GM12878 (cell line): ENCODE data around the gene EDC3. TPM values are rescaled to one million over a fixed set of nuclear protein-coding genes. Genes with fewer than 3 reads are reported as not detected.

Source experiments
- ATAC-seq: fragments of 200-7000 bp; cut with Tn5 transposase; 3 replicates; pipeline ENCODE4 v1.9.1; 2020; ENCODE audit warnings: mild to moderate bottlenecking, moderate library complexity
- BruUV-seq: library from RNA; stranded (reverse); fragments of 400-500 nt; replicated peaks from 2 replicates; lab custom pipeline; 2021; lab: Mats Ljungman, UMichigan
- CTCF ChIA-PET: fragments of 300-600 bp; sonication (Branson Sonifier 250); formaldehyde crosslinking; extraction: SDS; loops from one replicate; lab custom pipeline; 2021; ENCODE audit warnings: inconsistent platforms; lab: Yijun Ruan, JAX
- POLR2A ChIA-PET: fragments of 350-600 bp; formaldehyde crosslinking; extraction: SDS; loops from one replicate; lab custom pipeline; 2021; ENCODE audit warnings: inconsistent platforms; lab: Charles Lee
- RAD21 ChIA-PET: fragments of 300-600 bp; sonication (Branson Sonifier 250); formaldehyde crosslinking; loops from one replicate; lab custom pipeline; 2023; ENCODE audit warnings: antibody characterized with exemption; ENCODE audit not compliant: unreplicated experiment; lab: Charles Lee
- SMC1A ChIA-PET: fragments of 300-600 bp; sonication (Branson Sonifier 250); formaldehyde crosslinking; loops from one replicate; lab custom pipeline; 2023; ENCODE audit not compliant: unreplicated experiment, uncharacterized antibody; lab: Charles Lee
- DNase-seq: peaks from one replicate; pipeline ENCODE4 v3.0.0-alpha.2; 2011; ENCODE audit warnings: low read depth, low spot score
- FAIRE-seq: peaks from 3 replicates; lab custom pipeline; 2011; peaks lifted over from hg19 to GRCh38; lab: Jason Lieb, UNC
- H2AFZ ChIP-seq: 2 replicates; pipeline ENCODE4 v1.6.0; 2011; ENCODE audit warnings: low read depth, low read length, control low read depth; ENCODE audit not compliant: control insufficient read depth
- H3K27ac ChIP-seq: 2 replicates; pipeline ENCODE4 v1.5.1; 2011; ENCODE audit warnings: control low read depth; ENCODE audit not compliant: control insufficient read depth, insufficient read depth
- H3K27me3 ChIP-seq, 2 experiments: replicated peaks in 1 of 2; 2 replicates each; pipeline versions ENCODE4 v1.6.0 to v1.6.1; 2011; ENCODE audit warnings: low read length in 1 of 2; ENCODE audit not compliant: control insufficient read depth in 2 of 2, insufficient read depth in 2 of 2
- H3K36me3 ChIP-seq, 2 experiments: 2 replicates each; pipeline ENCODE4 v1.5.1; 2011; ENCODE audit warnings: low read length in 1 of 2; ENCODE audit not compliant: control insufficient read depth in 2 of 2, insufficient read depth in 2 of 2
- H3K4me1 ChIP-seq: 2 replicates; pipeline ENCODE4 v1.6.1; 2011; ENCODE audit warnings: mild to moderate bottlenecking, low read length, moderate library complexity, mixed read lengths; ENCODE audit not compliant: control insufficient read depth, insufficient read depth
- H3K4me2 ChIP-seq: 2 replicates; pipeline ENCODE4 v1.6.0; 2011; ENCODE audit warnings: control low read depth; ENCODE audit not compliant: control insufficient read depth, insufficient read depth
- H3K4me3 ChIP-seq: fragments of 200-600 bp; sonication (generic); 2 replicates; pipeline ENCODE4 v1.5.1; 2016
- H3K79me2 ChIP-seq: 2 replicates; pipeline ENCODE4 v1.6.0; 2011; ENCODE audit warnings: low read length; ENCODE audit not compliant: control insufficient read depth, insufficient read depth
- H3K9ac ChIP-seq: 2 replicates; pipeline ENCODE4 v1.8.0; 2011; ENCODE audit warnings: low read length, control low read depth, mixed read lengths; ENCODE audit not compliant: control insufficient read depth, insufficient read depth
- H3K9me3 ChIP-seq: replicated peaks from 3 replicates; pipeline ENCODE4 v1.5.1; 2011; ENCODE audit warnings: mild to moderate bottlenecking, low read length; ENCODE audit not compliant: control insufficient read depth, insufficient read depth
- H4K20me1 ChIP-seq: 2 replicates; pipeline ENCODE4 v1.6.0; 2011; ENCODE audit not compliant: control insufficient read depth, insufficient read depth
- ETV6 ChIP-seq, 2 experiments: fragments of 450-650 bp in 1 of 2; IDR thresholded peaks in 1 of 2; conservative IDR thresholded peaks in 1 of 2; 2 replicates each; pipeline ENCODE4 v1.6.1; 2014; ENCODE audit warnings: antibody characterized with exemption in 1 of 2, borderline replicate concordance in 1 of 2, low read depth in 1 of 2, mild to moderate bottlenecking in 1 of 2, moderate library complexity in 1 of 2
- NFYB ChIP-seq: IDR thresholded peaks from 2 replicates; pipeline ENCODE4 v1.6.1; 2011; ENCODE audit warnings: low read depth, mild to moderate bottlenecking, low read length, improper control_type of control experiment, moderate library complexity; ENCODE audit not compliant: insufficient read depth
- POLR2AphosphoS5 ChIP-seq: IDR thresholded peaks from 2 replicates; pipeline ENCODE4 v1.6.1; 2011; ENCODE audit warnings: mild to moderate bottlenecking, low read length, inconsistent platforms
- SMAD1 ChIP-seq: fragments of 450-650 bp; IDR thresholded peaks from 2 replicates; pipeline ENCODE4 v1.6.1; 2018; ENCODE audit warnings: mild to moderate bottlenecking, low read depth; ENCODE audit not compliant: partially characterized antibody
- STAT3 ChIP-seq: IDR thresholded peaks from 2 replicates; pipeline ENCODE4 v1.6.1; 2011; ENCODE audit warnings: low read depth, low read length, improper control_type of control experiment
- TCF7 ChIP-seq: IDR thresholded peaks from 2 replicates; pipeline ENCODE4 v1.6.1; 2014; ENCODE audit warnings: antibody characterized with exemption, borderline replicate concordance
- YY1 ChIP-seq: IDR thresholded peaks from 2 replicates; pipeline ENCODE4 v1.6.1; 2011; ENCODE audit warnings: low read depth, mild to moderate bottlenecking, low read length
- WGBS: methylation state at CpG from one replicate; pipeline ENCODE4 v1.1.6; 2016; ENCODE audit warnings: low lambda C conversion rate; ENCODE audit not compliant: insufficient replicate concordance, insufficient coverage; ENCODE audit errors: missing lambda C conversion rate; 5-methylcytosine and 5-hydroxymethylcytosine counted together
- in situ Hi-C: fragments of 300-500 bp; cut with MboI; formaldehyde crosslinking; loops from 9 replicates; pipeline ENCODE4 v1.14.3; 2018; ENCODE audit warnings: mixed read lengths
- intact Hi-C: fragments of 100-400 bp; cut with micrococcal nuclease; formaldehyde crosslinking; loops from one replicate; pipeline ENCODE4 v1.14.2; 2022; ENCODE audit not compliant: unreplicated experiment
- polyA plus RNA-seq, 11 experiments: library from polyadenylated mRNA; depleted of rRNA in 4 of 11; unstranded in 6 of 11; stranded (reverse) in 5 of 11; fragments of >200 nt; fragmentation: Nextera tagmentation in 4 of 11; fragmentation: Illumina TruSeq in 1 of 11; extraction: Ambion mirVana in 4 of 11; extraction: Trizol in 1 of 11; gene quantifications; 1 replicate in 1 of 11; 2 replicates in 10 of 11; pipeline versions ENCODE4 v1.2.1 to v1.2.3, GENCODE V29; 2011 to 2016; ENCODE audit warnings: inconsistent platforms in 2 of 11, missing spikeins in 2 of 11, low read depth in 1 of 11
- total RNA-seq, 4 experiments: library from RNA; depleted of rRNA in 3 of 4; stranded (reverse); fragments of >200 nt in 3 of 4; fragmentation: Illumina TruSeq in 1 of 4; extraction: Trizol in 1 of 4; gene quantifications; 2 replicates each; pipeline versions ENCODE4 v1.2.1 to v1.2.3, GENCODE V29; 2013 to 2021
- TF ChIP-seq, protein P1 (sequence below): fragments of 450-650 bp; IDR thresholded peaks from 2 replicates; pipeline ENCODE4 v1.6.1; 2017; ENCODE audit warnings: mild to moderate bottlenecking, low read depth, inconsistent platforms; ENCODE audit not compliant: poor library complexity, severe bottlenecking

Gene EDC3
- total and polyA plus RNA-seq, 10 of the 15 experiments (the other 5 are each of a cell fraction or from before 2014, with no cell fraction given), result 11.8 to 48.4 (median 35.3) TPM

DNA sequence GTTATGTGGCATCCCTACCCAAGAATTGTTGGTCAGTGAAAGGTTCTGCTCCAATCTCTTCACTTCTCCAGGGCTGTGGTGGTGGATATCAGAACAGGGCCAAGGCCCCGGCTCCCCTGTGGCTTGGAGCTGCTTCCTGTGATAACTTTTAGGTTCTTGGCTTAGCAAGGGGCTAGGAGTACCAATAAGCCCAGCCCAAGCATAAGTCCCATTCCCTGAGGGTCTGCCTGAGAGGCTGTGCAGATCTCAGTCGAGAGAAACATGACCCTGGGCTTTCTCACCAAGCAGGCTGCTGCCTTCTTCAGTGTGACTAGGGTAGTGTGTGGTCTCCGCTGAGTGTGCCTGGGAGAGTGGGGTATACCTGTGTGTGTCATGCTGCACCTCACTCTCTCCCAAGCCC lies 73.1 kb downstream of the EDC3 start:
- Histone ChIP-seq H3K9me3 (no peaks in the 10 kb centered on the region), H3K27ac (no peak overlapping the region), H4K20me1 (peaks cover 29% of the 10 kb centered on the region), H3K79me2 (peaks cover 44% of the 10 kb centered on the region), H3K9ac (no peak overlapping the region), H3K4me2 (no peak overlapping the region), H3K4me1 (peaks cover 40% of the 10 kb centered on the region), H3K4me3 (no peak overlapping the region), H3K27me3 (no peaks in the 10 kb centered on the region), H2AFZ (no peak overlapping the region), H3K36me3 (peaks cover 74 to 76% of the 10 kb centered on the region in 2 experiments)
- in situ Hi-C loops, result loop anchor here (5.0 kb wide), 1 partner anchor 245 kb away; no protein-coding TSS in a partner anchor
- no peak for TF ChIP-seq SMAD1
- TF ChIP-seq, protein P1, sequence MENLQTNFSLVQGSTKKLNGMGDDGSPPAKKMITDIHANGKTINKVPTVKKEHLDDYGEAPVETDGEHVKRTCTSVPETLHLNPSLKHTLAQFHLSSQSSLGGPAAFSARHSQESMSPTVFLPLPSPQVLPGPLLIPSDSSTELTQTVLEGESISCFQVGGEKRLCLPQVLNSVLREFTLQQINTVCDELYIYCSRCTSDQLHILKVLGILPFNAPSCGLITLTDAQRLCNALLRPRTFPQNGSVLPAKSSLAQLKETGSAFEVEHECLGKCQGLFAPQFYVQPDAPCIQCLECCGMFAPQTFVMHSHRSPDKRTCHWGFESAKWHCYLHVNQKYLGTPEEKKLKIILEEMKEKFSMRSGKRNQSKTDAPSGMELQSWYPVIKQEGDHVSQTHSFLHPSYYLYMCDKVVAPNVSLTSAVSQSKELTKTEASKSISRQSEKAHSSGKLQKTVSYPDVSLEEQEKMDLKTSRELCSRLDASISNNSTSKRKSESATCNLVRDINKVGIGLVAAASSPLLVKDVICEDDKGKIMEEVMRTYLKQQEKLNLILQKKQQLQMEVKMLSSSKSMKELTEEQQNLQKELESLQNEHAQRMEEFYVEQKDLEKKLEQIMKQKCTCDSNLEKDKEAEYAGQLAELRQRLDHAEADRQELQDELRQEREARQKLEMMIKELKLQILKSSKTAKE, result no peak
- no peak for TF ChIP-seq STAT3
- no peak for TF ChIP-seq POLR2AphosphoS5
- no peak for TF ChIP-seq TCF7
- TF ChIP-seq YY1, result no peak
- TF ChIP-seq ETV6 (conservative IDR thresholded peaks at IDR 0.05 in 1 of 2, IDR thresholded peaks at IDR 0.05 in 1 of 2; ENCODE audit: borderline replicate concordance in 1 of 2, low read depth in 1 of 2), result no peak
- TF ChIP-seq NFYB, result no peak
- intact Hi-C loops, result no loop called here
- 95% methylated on average over 3 of the region's 3 CpGs for WGBS
- ATAC-seq, result no peak
- FAIRE-seq, result no peak
- ChIA-PET RAD21 (no interaction called here), CTCF (interaction anchor here (1.7 to 18.5 kb wide), 2 partner anchors 13 to 80 kb away, joined by 4 to 206 read pairs; no protein-coding TSS in a partner anchor), SMC1A (interaction anchor here (2.0 kb wide), 1 partner anchor 9 kb away, joined by 6 read pairs; no protein-coding TSS in a partner anchor), POLR2A (no interaction called here)
- DNase-seq, result no peak
- no TSS peak for BruUV-seq
